GM18873 (cell line): ENCODE data around the gene GPANK1.
"Not testable (repeated sequence)": the region's sequence is repeated elsewhere in the genome, so short reads cannot be mapped to it uniquely, and the experiment has no call there.

ENCODE experiments used
- ATAC-seq: cut with Tn5 transposase; IDR thresholded peaks from one replicate; pipeline ENCODE4 v1.9.1; 2021; ENCODE audit warnings: mild to moderate bottlenecking, moderate library complexity, moderate number of reproducible peaks; ENCODE audit not compliant: unreplicated experiment, low FRiP score

The GPANK1 gene

GRCh38 chr6:31664790-31665500, at the start of gene GPANK1:
TSS of gene GPANK1 (minus strand) at chr6:31664997. CDS start at chr6:31664478, 519 bp downstream.
- no peak for ATAC-seq

GRCh38 chr6:31713991-31714684, 49.3 kb upstream of the GPANK1 start:
- no peak for ATAC-seq

GRCh38 chr6:31713465-31713864, 48.7 kb upstream of the GPANK1 start:
- ATAC-seq = no peak

- ATAC-seq = no peak
Observed at GRCh38 chr6:31712296-31712695, 47.5 kb upstream of the GPANK1 start.

- no peak for ATAC-seq
Observed at GRCh38 chr6:31711233-31711632, 46.4 kb upstream of the GPANK1 start.

- ATAC-seq = no peak
Observed at GRCh38 chr6:31710523-31711219, 45.9 kb upstream of the GPANK1 start.

GRCh38 chr6:31709157-31709556, 44.4 kb upstream of the GPANK1 start:
- ATAC-seq = not testable (repeated sequence)

- no peak for ATAC-seq
Observed at GRCh38 chr6:31708224-31708623, 43.4 kb upstream of the GPANK1 start.

- no peak for ATAC-seq
Observed at GRCh38 chr6:31707701-31708100, 42.9 kb upstream of the GPANK1 start.

- ATAC-seq = no peak
Observed at GRCh38 chr6:31706599-31706998, 41.8 kb upstream of the GPANK1 start, which contains the start of gene LY6G6F. TSS of gene LY6G6F (plus strand) at chr6:31706866. CDS start at chr6:31706907, 41 bp downstream.

- ATAC-seq = no peak
Observed at GRCh38 chr6:31705931-31706330, 41.1 kb upstream of the GPANK1 start.

- peak; percentile 59 for ATAC-seq
Observed at GRCh38 chr6:31702819-31703716, 38.3 kb upstream of the GPANK1 start, which contains the start of gene ABHD16A. TSS of gene ABHD16A (minus strand) at chr6:31703324. CDS start at chr6:31703281, 43 bp downstream.

GRCh38 chr6:31702405-31702818, 37.6 kb upstream of the GPANK1 start:
- no peak for ATAC-seq

GRCh38 chr6:31701666-31702404, 37.0 kb upstream of the GPANK1 start:
- no peak for ATAC-seq

- ATAC-seq = no peak
Observed at GRCh38 chr6:31700740-31701401, 36.1 kb upstream of the GPANK1 start.

- no peak for ATAC-seq
Observed at GRCh38 chr6:31697555-31697954, 32.8 kb upstream of the GPANK1 start.

GRCh38 chr6:31693535-31693934, 28.7 kb upstream of the GPANK1 start:
- ATAC-seq = no peak

- no peak for ATAC-seq
Observed at GRCh38 chr6:31692886-31693285, 28.1 kb upstream of the GPANK1 start.

GRCh38 chr6:31692353-31692752, 27.6 kb upstream of the GPANK1 start:
- ATAC-seq = no peak
